Left forelimb (tissue), 1 donor: Measurements from ENCODE around the gene ABHD16A.

ENCODE experiments used
- DNase-seq: peaks from one replicate; pipeline ENCODE4 v3.0.0-alpha.2; 2018; ENCODE audit warnings: low spot score

Gene ABHD16A

GRCh38 chr6:31662124-31662723, 40.9 kb downstream of the ABHD16A start:
- DNase-seq: no peak

GRCh38 chr6:31661262-31662123, 41.6 kb downstream of the ABHD16A start:
- DNase-seq: no peak

- DNase-seq: peak; percentile 91
These were observed 42.5 kb downstream of the ABHD16A start, which contains the start of gene C6orf47 for GRCh38 chr6:31660381-31661261. C6orf47 (minus strand) TSS chr6:31660778; CDS start chr6:31659947, 831 bp downstream.

- DNase-seq: no peak
These were observed 43.3 kb downstream of the ABHD16A start for GRCh38 chr6:31659649-31660380.

- no peak for DNase-seq
These were observed 44.0 kb downstream of the ABHD16A start for GRCh38 chr6:31658983-31659648.

GRCh38 chr6:31658158-31658688, 44.9 kb downstream of the ABHD16A start:
- no peak for DNase-seq

GRCh38 chr6:31657406-31658157, 45.5 kb downstream of the ABHD16A start:
- no peak for DNase-seq

- no peak for DNase-seq
These were observed 47.5 kb downstream of the ABHD16A start, which contains the start of gene APOM for GRCh38 chr6:31655349-31656237. APOM (plus strand) TSS chr6:31655894; CDS start chr6:31655967, 73 bp downstream.

- DNase-seq: no peak
These were observed 48.4 kb downstream of the ABHD16A start for GRCh38 chr6:31654574-31655348.

GRCh38 chr6:31652925-31653724, 50.0 kb downstream of the ABHD16A start:
- DNase-seq: no peak

- DNase-seq: no peak
These were observed 51.4 kb downstream of the ABHD16A start for GRCh38 chr6:31651602-31652191.

GRCh38 chr6:31645325-31645724, 57.8 kb downstream of the ABHD16A start:
- no peak for DNase-seq

GRCh38 chr6:31643818-31644454, 59.2 kb downstream of the ABHD16A start:
- DNase-seq: no peak

GRCh38 chr6:31642798-31643570, 60.1 kb downstream of the ABHD16A start:
- no peak for DNase-seq

GRCh38 chr6:31641370-31641769, 61.8 kb downstream of the ABHD16A start:
- no peak for DNase-seq

- DNase-seq: no peak
These were observed 62.5 kb downstream of the ABHD16A start for GRCh38 chr6:31640612-31641011.
